AG09309 (cell line): ENCODE data around the gene RALGPS1.

Experiments used
- DNase-seq: peaks from one replicate; pipeline ENCODE4 v3.0.0-alpha.2; 2010; ENCODE audit warnings: low read depth
- H3K4me3 ChIP-seq: 2 replicates; pipeline ENCODE4 v1.5.1; 2011; ENCODE audit warnings: mild to moderate bottlenecking, low read depth, low read length, moderate library complexity; ENCODE audit not compliant: control insufficient read depth
- CTCF ChIP-seq: IDR thresholded peaks from 2 replicates; pipeline ENCODE4 v1.5.1; 2011; ENCODE audit warnings: mild to moderate bottlenecking, low read depth, low read length, inconsistent platforms; ENCODE audit not compliant: insufficient read depth, control insufficient read depth; ENCODE audit errors: missing control alignments

The RALGPS1 gene

GRCh38 chr9:127249877-127250276 is 335.3 kb downstream of the RALGPS1 start:
- no peak overlapping the region for H3K4me3 ChIP-seq
- no peak for TF ChIP-seq CTCF
- DNase-seq: no peak

- no peak overlapping the region for H3K4me3 ChIP-seq
- DNase-seq: no peak
- no peak for TF ChIP-seq CTCF
Observed at GRCh38 chr9:127250896-127251391, 336.4 kb downstream of the RALGPS1 start.

GRCh38 chr9:127252410-127253318 is 338.1 kb downstream of the RALGPS1 start:
- no peak for TF ChIP-seq CTCF
- no peak overlapping the region for H3K4me3 ChIP-seq
- DNase-seq: no peak

- TF ChIP-seq CTCF: no peak
- no peak overlapping the region for H3K4me3 ChIP-seq
- no peak for DNase-seq
Observed at GRCh38 chr9:127253446-127253845, 338.9 kb downstream of the RALGPS1 start.

- TF ChIP-seq CTCF: no peak
- no peak overlapping the region for H3K4me3 ChIP-seq
- no peak for DNase-seq
Observed at GRCh38 chr9:127255692-127256091, 341.1 kb downstream of the RALGPS1 start.

GRCh38 chr9:127256324-127256723 is 341.7 kb downstream of the RALGPS1 start:
- no peak overlapping the region for H3K4me3 ChIP-seq
- no peak for DNase-seq
- no peak for TF ChIP-seq CTCF
